ENCODE measurements around the gene SLX4IP.
A peak's percentile ranks its signal among the peaks of the same experiment; 100 is the strongest.
"Not testable (repeated sequence)": the region's sequence is repeated elsewhere in the genome, so short reads cannot be mapped to it uniquely, and the experiment has no call there.

Gene SLX4IP

GRCh38 chr20:10597637-10598036 is 162.5 kb downstream of the SLX4IP start:
- no peak for DNase-seq (ENCODE audit: low spot score)
- FAIRE-seq: no peak

DNA sequence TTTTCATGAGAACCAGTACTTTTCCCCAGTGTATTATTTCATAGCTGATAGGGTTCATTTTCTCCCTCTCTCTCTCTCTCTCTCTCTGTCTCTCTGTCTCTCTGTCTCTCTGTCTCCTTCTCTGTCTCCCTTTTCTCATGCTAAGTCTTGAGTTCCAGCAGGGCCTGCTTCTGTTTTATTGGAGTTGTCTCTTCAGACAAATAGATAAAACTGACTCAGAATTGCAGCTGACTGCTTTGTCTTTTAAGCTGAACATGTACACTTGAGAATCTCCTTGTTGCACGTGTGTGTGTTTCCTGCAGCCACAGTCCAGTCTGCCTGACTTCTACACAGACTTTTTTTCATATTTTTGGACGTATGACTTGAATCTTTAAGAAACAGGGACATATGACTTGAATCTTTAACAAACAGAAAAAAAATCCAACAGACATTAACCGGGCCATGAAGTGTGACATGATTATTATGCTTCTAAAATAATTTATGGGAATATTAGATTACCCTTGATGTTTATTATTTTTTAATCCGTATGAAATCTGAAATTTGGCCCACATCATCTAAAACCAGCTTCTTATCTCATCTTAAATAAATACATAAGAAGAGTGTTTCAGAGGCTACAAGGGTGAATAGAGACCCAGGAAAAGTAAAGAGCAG is 167.2 kb downstream of the SLX4IP start:
- DNase-seq (ENCODE audit: low spot score) (no peak), FAIRE-seq (no peak)

DNA sequence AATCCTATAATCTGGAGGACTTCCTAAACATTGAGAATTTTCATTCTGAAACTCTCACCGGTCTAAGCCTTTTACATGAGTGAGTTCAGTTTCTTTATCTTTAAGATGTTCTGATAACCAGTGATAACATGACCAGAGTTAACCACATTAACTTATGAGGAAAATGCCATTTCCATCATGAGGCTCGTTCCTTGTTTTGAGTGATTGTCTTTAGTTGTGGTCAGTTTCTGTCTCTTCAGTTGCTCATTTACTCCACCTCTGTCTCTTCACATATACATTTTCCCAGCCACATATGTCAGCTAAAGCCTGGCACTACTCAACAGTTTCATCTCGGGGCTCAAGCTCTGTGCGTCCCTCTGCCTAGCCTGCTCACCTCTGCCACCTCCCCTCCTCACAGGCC is 168.3 kb downstream of the SLX4IP start:
- FAIRE-seq (no peak), DNase-seq (ENCODE audit: low spot score) (no peak)

- peak; percentile 83 for DNase-seq (ENCODE audit: low spot score)
- FAIRE-seq: peak; percentile 79
Observed at GRCh38 chr20:10603971-10604864, 169.1 kb downstream of the SLX4IP start.

DNA sequence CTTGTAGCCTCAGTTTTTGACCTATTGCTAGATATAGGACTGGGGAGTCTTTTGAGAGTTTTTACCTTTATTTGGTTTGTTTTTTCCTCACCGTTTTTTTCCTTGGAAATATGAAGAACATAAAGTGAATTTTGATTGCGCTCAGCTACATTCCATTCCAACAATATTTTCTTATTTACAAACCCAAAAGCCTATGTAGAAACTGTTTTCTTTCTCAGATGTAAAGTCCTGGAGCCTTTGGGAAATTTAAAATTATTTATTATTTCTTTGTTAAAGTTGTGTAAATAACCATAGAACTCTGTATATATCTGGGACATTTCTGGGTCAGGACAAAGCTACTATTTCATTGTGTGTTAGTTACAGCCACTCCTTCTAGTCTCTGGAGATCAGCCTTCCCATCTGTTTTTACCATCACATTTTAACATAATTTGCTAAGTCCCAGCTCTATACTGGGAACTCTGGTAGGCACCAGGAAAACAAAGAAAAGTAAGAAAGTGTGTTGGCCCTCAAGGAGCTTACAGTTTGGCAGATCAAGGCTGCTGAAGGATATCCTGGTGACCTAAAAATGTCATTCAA is 169.8 kb downstream of the SLX4IP start:
- no peak for DNase-seq (ENCODE audit: low spot score)
- FAIRE-seq: no peak

DNA sequence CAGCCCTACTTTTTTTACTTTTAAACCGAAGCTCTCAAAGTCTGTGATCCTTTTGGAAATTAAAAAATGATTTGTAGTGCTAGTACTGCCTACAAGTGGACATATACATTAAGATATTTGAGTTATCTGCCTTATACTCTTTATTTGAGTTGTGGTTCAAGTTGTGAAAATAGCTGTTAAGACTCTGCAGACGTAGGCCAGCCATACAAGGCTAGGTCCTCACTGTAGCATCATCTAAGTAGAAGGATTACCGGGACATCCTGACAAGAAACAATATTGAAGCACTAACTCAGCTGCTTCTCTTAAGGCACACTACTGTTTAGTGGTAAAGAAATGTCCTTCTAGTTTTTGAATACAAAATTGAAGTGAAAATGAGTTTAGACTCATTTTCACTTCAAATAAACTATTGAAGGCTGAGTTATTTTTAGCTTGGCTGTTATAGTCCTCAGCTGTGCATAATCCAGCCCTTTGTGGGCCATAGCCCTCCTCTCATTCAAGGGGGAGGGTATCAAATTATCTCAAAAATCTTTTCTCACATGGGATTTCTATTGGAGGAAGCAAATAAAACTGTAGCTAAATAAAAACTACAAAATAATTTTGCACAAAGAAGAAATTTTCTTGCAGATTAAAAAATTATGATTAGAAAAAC is 170.6 kb downstream of the SLX4IP start:
- DNase-seq (ENCODE audit: low spot score) (no peak), FAIRE-seq (no peak)

GRCh38 chr20:10609276-10609675 is 174.2 kb downstream of the SLX4IP start:
- FAIRE-seq (no peak), DNase-seq (ENCODE audit: low spot score) (no peak)

DNA sequence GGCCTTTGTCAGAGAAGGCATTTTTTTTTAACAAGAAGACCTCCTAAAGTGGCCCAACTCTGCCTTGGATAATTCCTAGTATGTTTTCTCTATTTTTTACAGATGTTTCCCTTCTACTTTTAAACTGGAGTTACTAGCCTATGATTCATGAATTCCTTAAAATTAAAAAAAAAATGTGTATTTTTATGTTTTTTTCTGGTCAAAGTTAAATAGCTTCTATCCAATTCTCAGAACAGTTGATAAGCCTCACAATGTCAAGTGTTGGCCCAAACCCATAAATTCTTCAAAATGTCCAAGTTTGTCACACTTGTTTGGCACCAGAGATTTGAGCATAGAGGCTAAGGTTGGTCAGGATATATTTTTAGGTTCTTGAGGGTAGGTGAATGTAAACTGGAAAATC is 174.7 kb downstream of the SLX4IP start:
- DNase-seq (ENCODE audit: low spot score): no peak
- no peak for FAIRE-seq

GRCh38 chr20:10610251-10610650 is 175.1 kb downstream of the SLX4IP start:
- DNase-seq (ENCODE audit: low spot score): no peak

GRCh38 chr20:10611357-10611756 is 176.3 kb downstream of the SLX4IP start:
- FAIRE-seq (no peak), DNase-seq (ENCODE audit: low spot score) (no peak)

More at GRCh38 chr20:10610251-10610650, 175.1 kb downstream of the SLX4IP start:
- no peak for FAIRE-seq

- DNase-seq (ENCODE audit: low spot score); FAIRE-seq: not testable (repeated sequence)
Observed at GRCh38 chr20:10613426-10613825, 178.3 kb downstream of the SLX4IP start.

- no peak for FAIRE-seq
- DNase-seq (ENCODE audit: low spot score): no peak
Observed at GRCh38 chr20:10613911-10614310, 178.8 kb downstream of the SLX4IP start.

- FAIRE-seq: no peak
- no peak for DNase-seq (ENCODE audit: low spot score)
Observed at GRCh38 chr20:10616212-10616611, 181.1 kb downstream of the SLX4IP start.

DNA sequence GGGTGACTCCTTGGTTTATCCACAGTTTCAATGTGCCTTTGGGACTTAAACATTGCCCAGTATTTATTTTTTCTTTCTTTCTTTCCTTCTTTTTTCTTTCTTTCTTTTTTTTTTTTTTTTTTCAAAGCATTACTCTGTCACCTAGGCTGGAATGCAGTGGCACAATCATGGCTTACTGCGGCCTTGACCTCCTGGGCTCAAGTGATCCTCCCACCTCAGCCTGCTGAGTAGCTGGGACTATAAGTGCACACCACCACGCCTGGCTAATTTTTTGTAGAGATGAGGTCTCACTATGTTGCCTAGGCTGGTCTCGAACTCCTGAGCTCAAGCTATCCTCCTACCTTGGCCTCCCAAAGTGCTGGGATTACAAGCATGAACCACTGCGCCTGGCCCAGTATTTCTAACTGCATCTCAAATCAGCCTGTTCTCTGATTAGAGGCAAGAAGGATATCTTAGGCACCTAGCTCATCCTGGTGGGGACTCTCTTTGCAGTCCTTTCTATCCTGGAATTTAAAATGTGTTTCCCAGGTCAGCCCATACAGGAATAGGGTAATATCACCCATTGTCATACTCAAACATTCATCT is 182.5 kb downstream of the SLX4IP start:
- not testable (repeated sequence) for FAIRE-seq; DNase-seq (ENCODE audit: low spot score)

- FAIRE-seq: no peak
- no peak for DNase-seq (ENCODE audit: low spot score)
Observed at GRCh38 chr20:10618611-10619245, 183.6 kb downstream of the SLX4IP start.

GRCh38 chr20:10619427-10619826 is 184.3 kb downstream of the SLX4IP start:
- DNase-seq (ENCODE audit: low spot score) (peak; percentile 33), FAIRE-seq (no peak)

DNA sequence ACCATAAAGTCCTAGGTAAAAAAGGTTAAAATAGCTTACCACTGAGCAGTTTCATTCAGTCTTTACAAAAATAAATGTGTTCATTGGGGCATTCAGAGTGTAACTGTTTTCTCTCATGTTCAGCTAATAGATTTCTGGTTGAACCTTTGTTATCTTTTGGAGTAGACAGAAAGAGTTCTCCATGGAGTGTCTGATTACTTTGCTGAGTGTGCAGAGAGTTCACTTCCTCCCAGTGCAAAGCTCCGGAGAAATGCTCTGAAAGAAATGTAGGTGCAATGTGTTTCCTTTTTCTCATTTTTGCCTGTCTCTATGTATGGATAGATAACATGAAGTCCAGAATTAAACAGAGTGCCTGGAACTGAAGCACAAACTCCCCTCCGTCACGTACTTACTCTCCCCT is 186.0 kb downstream of the SLX4IP start:
- FAIRE-seq (no peak), DNase-seq (ENCODE audit: low spot score) (no peak)

DNA sequence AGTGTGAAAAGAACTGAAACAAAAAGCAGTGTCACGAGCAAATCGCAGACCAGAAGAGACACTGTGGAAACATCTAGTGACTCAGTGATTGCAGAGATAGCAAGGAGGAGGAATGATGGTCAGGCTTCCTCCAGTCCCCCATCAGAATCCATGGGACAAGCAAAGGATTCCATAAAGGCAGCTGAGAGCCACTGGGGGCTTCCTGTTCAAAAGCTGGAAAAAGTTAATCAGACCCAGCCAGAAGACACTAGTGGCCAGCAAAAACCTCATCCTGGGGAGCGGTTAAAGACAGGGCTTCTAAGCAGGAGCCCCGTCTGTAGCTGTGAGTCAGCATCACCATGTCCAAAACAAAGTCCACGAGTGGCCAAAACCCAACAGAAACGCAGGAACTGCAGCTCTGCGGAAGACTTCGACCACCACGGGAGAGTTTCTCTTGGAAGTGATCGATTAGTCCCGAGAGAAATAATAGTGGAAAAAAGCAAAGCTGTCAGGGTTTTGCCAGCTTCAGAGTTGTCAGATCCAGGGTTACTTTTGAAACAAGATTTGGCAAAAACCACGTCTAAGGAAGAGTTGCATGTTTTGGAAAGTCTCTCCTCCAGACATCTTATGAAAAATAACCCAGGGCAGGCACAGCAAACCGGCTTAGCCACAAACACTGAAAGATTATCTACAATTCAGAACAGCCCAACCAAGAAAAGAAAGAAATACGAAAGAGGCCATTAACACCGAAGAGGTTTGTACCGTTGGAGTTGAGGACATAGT is 187.7 kb downstream of the SLX4IP start:
- no peak for FAIRE-seq
- no peak for DNase-seq (ENCODE audit: low spot score)

- FAIRE-seq (no peak), DNase-seq (ENCODE audit: low spot score) (no peak)
Observed at GRCh38 chr20:10625641-10626040, 190.5 kb downstream of the SLX4IP start.

- FAIRE-seq (no peak), DNase-seq (ENCODE audit: low spot score) (no peak)
Observed at GRCh38 chr20:10626896-10627295, 191.8 kb downstream of the SLX4IP start.

Measured in urothelium cell line (cell line).